ENCODE data around the gene MYO1B. TPM values are rescaled to one million over a fixed set of nuclear protein-coding genes. Genes with fewer than 3 reads are reported as not detected.

Gene MYO1B
- total RNA-seq, 1 experiment from 2014 or later = 241 TPM

GRCh38 chr2:191320881-191321280 is 75.7 kb downstream of the MYO1B start:
- no TSS peak for BruUV-seq (replicated peaks)

GRCh38 chr2:191321861-191322662 is 76.9 kb downstream of the MYO1B start:
- ChIA-PET CTCF (interaction anchor here (0.7 to 0.8 kb wide), 2 partner anchors 115 to 156 kb away, joined by 3 read pairs; no protein-coding TSS in a partner anchor), POLR2A (interaction anchor here (0.5 to 0.7 kb wide), 6 partner anchors 9 to 1011 kb away, joined by 3 to 4 read pairs (median 3); no protein-coding TSS in a partner anchor)
- Mint-ChIP-seq H3K9me3 (ENCODE audit: unreplicated experiment) (no peaks in the 10 kb centered on the region), H3K27me3 (ENCODE audit: insufficient read depth, unreplicated experiment) (no peaks in the 10 kb centered on the region), H3K27ac (ENCODE audit: low read depth, unreplicated experiment) (peak overlapping the region; percentile 36), H3K4me3 (ENCODE audit: unreplicated experiment) (no peak overlapping the region), H3K4me1 (ENCODE audit: insufficient read depth, unreplicated experiment) (peaks cover 39% of the 10 kb centered on the region), H3K36me3 (ENCODE audit: insufficient read depth, unreplicated experiment) (peaks cover 6% of the 10 kb centered on the region)
- BruUV-seq (replicated peaks) = no TSS peak
- peak; percentile 48 for DNase-seq (ENCODE audit: unreplicated experiment)
- TF ChIP-seq CTCF (IDR thresholded peaks at IDR 0.05; ENCODE audit: unreplicated experiment) = no peak
- intact Hi-C loops (cut with micrococcal nuclease) = no loop called here

More at GRCh38 chr2:191320881-191321280, 75.7 kb downstream of the MYO1B start:
- H3K27me3 Mint-ChIP-seq (ENCODE audit: insufficient read depth, unreplicated experiment) = no peaks in the 10 kb centered on the region
- H3K36me3 Mint-ChIP-seq (ENCODE audit: insufficient read depth, unreplicated experiment) = peaks cover 6% of the 10 kb centered on the region
- H3K9me3 Mint-ChIP-seq (ENCODE audit: unreplicated experiment) = no peaks in the 10 kb centered on the region
- ChIA-PET POLR2A (interaction anchor here (0.7 to 1.0 kb wide), 2 partner anchors 9 to 75 kb away, joined by 4 to 6 read pairs; partner anchors contain the start of gene MYO1B), CTCF (interaction anchor here (1.3 kb wide), 1 partner anchor 9 kb away, joined by 3 read pairs; no protein-coding TSS in a partner anchor)
- H3K4me1 Mint-ChIP-seq (ENCODE audit: insufficient read depth, unreplicated experiment) = peaks cover 45% of the 10 kb centered on the region
- no peak overlapping the region for H3K4me3 Mint-ChIP-seq (ENCODE audit: unreplicated experiment)
- no peak for TF ChIP-seq CTCF (IDR thresholded peaks at IDR 0.05; ENCODE audit: unreplicated experiment)
- H3K27ac Mint-ChIP-seq (ENCODE audit: low read depth, unreplicated experiment) = no peak overlapping the region
- DNase-seq (ENCODE audit: unreplicated experiment) = no peak
- intact Hi-C loops (cut with micrococcal nuclease) = no loop called here

GRCh38 chr2:191322828-191323506 is 77.8 kb downstream of the MYO1B start:
- Mint-ChIP-seq H3K4me3 (ENCODE audit: unreplicated experiment) (no peak overlapping the region), H3K27me3 (ENCODE audit: insufficient read depth, unreplicated experiment) (no peaks in the 10 kb centered on the region), H3K9me3 (ENCODE audit: unreplicated experiment) (no peaks in the 10 kb centered on the region), H3K36me3 (ENCODE audit: insufficient read depth, unreplicated experiment) (peaks cover 6% of the 10 kb centered on the region), H3K27ac (ENCODE audit: low read depth, unreplicated experiment) (peak overlapping the region; percentile 36), H3K4me1 (ENCODE audit: insufficient read depth, unreplicated experiment) (peaks cover 36% of the 10 kb centered on the region)
- ChIA-PET CTCF (interaction anchor here (0.7 to 0.8 kb wide), 2 partner anchors 116 to 157 kb away, joined by 3 read pairs; no protein-coding TSS in a partner anchor), POLR2A (interaction anchor here (0.6 to 0.7 kb wide), 4 partner anchors 8 to 127 kb away, joined by 3 to 5 read pairs (median 4); no protein-coding TSS in a partner anchor)
- BruUV-seq (replicated peaks) = no TSS peak
- TF ChIP-seq CTCF (IDR thresholded peaks at IDR 0.05; ENCODE audit: unreplicated experiment) = no peak
- no peak for DNase-seq (ENCODE audit: unreplicated experiment)
- intact Hi-C loops (cut with micrococcal nuclease) = no loop called here

Data from MCF 10A (cell line).